ENCODE results near the gene NEURL1.

The NEURL1 gene, protein sequence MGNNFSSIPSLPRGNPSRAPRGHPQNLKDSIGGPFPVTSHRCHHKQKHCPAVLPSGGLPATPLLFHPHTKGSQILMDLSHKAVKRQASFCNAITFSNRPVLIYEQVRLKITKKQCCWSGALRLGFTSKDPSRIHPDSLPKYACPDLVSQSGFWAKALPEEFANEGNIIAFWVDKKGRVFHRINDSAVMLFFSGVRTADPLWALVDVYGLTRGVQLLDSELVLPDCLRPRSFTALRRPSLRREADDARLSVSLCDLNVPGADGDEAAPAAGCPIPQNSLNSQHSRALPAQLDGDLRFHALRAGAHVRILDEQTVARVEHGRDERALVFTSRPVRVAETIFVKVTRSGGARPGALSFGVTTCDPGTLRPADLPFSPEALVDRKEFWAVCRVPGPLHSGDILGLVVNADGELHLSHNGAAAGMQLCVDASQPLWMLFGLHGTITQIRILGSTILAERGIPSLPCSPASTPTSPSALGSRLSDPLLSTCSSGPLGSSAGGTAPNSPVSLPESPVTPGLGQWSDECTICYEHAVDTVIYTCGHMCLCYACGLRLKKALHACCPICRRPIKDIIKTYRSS

DNA sequence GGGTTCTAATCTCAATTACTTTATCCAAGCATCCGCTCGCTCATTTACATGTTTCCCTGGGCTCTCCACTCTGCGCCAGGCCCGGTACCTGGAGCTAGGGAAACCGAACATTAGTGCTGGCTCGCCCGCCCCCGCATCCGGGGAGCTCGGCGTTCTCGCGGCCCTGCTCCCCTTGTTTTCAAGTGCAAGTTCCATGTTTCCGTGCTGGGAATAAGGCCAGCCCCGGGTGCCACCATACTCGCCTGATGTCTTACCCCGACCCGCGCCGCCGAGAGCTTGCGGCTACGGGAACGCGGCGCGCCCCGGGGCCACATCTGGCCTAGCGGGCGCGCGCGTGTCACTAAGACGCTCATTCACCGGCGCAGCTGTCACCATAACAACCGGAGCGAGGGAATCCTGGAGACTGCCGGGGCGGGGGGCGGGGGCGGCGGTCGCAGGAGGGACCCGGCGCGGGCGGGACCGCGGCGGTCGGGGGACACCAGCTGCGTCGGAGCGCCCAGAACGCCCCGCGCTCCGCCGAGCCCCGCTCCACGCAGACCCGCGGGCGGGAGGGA is at the start of gene NEURL1:
NEURL1 (plus strand) TSS at position 344 of the 554 bp plus-strand sequence. CDS start 683 bp downstream, outside the sequence.
- DNase-seq: no peak

DNA sequence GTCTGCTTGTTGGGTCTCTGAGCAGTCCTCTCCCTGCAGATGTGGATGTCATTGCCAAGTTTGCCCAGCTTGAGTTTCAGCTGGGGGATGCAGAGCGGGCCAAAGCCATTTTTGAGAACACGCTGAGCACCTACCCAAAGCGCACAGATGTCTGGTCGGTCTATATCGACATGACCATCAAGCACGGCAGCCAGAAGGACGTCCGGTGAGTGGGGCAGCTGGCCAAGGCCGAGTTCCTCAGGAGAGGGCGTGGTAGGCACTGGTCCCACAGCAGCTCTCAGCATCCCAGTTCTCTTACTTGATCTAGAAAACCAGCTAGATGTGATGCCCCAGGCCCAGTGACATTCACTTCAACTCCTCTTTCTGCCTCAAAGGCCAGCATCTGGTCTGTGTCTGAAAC is 49.0 kb upstream of the NEURL1 start:
- DNase-seq: no peak

DNA sequence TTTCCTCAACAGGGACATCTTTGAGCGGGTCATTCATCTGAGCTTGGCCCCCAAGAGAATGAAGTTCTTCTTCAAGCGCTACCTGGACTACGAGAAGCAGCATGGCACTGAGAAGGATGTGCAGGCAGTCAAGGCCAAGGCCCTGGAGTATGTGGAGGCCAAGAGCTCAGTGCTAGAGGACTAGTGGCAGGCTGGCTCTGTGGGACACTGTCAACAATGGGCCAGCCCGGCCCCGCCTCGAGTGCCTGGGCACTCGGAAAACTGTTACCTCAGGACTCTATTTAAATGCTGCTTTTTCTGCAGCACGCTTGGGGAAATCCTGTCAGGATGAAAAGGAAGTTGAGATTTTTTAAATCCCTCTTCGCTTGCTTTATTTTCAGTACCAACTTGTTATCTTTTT is 48.1 kb upstream of the NEURL1 start:
- no peak for DNase-seq

DNA sequence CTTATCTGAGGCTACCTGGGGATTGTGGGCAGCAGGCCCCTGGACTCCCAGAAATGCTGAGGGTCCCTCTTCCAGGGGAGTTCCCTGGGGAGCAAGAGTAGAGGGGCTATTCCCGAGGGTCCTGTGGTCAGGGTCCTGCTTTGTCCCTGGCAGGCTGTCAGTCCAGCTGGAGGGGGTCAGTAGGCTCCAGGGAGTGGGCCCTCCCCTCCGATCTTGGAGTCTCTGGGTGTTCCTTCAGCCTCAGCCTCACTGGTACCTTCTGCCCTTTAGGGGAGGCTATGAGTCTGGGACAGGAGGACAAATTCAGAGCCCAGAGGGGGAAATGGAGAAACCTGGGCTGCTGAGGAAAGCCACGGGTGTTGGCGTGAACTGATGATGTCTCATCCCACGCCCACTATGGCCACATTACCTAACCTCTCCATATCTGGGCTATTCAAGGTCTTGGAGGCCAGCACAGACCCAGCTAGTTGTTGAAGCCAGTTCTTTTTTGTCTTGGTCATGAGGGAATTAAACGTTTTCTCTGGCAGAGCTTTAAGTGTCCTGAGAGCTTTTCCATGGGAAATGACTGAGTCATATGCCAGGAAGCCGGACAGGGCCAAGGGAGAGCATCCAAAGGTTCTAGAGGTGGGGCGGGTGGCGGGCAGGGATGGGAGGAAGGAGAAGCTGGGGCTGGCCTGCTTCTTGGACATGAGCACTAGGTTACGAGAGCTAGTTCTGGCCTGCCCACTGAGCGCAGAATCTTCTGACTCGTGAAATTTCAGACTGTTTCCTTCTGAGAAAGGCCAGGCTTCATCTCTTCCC is 47.5 kb upstream of the NEURL1 start:
- no peak for DNase-seq

DNA sequence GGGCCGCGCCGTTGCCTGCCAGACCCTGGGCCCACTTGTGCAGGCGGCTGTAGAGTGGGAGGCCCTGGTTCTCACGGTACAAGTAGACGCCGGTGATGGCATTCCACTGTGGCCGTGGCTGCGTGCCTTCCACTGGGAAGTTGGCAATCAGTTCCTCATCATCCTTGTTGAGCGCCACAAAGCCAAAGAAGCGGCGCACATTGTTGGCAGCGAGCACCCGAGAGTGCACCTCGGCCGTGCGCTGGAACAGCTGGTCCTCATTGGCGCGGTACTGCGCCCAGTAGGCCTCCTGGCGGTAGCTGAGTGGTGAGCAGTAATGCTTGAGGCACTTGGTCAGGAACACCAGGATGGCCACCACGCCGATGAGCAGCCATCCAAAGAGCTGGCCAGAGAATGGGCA is 46.3 kb upstream of the NEURL1 start:
- DNase-seq: no peak

DNA sequence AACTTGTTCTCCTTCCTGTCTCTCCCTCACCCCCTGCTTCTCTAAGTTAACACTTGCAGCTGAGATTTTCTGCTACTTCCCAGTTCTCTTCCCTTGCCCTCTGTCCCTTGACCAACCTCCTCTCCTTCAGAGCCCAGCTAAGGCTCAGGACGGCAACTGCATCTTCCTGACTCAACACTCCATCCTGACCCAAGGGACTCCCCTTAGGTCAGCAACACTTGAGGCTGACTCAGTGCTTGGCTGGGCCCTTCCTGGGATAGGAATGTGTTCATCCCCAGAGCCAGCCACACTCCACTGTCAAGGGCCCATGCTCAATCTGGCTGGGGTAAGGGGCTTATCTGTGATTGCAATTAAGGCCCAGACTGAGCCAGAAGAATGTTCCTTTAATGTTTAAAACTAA is 44.8 kb upstream of the NEURL1 start:
- no peak for DNase-seq

DNA sequence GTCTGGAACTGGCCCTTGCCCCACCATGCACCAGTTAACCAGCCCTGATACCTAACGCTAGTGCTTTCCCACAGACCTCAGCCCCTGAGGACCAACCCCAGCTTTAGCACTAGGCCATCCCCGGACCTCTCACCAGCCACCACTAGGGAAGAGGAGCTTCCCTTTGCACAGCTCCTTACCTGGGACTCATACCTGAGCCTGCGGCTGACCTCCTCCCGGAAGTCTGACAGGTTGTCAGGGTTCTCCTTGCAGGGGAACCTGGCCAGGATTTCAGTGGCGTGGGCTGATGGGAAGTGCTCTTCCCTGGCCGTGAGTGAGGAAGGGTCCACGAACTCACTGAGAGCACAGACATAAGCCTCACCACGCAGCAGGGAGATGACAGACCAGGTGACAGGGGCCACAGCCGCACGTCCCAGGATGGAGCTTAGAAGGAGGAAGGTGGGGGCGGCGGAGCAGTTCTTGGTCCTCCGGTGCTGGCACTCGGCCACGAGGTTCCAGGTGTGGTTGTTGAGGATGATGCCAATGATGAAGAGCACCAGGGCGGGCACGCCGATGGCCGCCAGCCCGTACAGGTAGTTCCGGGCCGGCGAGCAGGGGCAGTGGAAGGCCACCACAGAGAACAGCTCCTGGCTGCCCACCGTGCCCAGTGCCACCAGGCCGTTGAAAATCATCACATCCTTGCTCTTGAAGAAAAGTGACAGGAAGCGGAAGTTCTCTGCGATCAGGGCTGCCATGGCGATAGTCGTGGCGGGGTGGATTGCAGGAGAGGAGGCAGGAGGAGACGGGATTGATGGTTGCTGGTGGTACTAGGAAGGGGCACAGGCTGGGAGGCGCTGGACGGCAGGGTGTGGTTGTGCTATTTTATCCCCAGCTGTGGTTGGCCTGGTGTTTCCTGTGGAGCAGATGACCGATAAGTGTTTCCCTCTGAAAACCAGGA is 44.0 kb upstream of the NEURL1 start:
- DNase-seq: no peak

DNA sequence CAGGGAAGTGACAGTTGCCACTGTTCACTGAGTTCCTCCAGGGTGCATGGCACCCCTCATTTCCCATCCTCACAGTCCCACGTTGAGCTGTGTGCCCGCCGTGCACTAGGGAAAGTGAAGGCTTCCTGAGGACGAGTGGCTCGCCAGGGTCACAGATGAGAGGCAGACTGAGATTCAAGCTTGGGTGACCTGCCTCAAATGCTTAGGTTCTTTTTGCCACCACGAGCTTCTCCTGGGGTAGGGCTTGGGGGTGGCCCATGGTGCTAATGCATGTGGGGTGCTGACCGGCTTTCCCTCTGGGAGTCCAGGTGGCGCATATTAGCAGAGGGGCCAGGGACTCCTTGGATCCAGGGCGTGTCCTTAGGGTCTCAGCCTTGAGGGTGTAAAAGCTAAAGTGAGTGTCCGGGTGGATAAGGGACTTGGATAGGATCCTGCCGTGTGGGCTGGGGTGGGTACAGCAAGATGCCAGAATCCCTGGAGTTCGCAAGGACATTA is 43.3 kb upstream of the NEURL1 start:
- DNase-seq: no peak

DNA sequence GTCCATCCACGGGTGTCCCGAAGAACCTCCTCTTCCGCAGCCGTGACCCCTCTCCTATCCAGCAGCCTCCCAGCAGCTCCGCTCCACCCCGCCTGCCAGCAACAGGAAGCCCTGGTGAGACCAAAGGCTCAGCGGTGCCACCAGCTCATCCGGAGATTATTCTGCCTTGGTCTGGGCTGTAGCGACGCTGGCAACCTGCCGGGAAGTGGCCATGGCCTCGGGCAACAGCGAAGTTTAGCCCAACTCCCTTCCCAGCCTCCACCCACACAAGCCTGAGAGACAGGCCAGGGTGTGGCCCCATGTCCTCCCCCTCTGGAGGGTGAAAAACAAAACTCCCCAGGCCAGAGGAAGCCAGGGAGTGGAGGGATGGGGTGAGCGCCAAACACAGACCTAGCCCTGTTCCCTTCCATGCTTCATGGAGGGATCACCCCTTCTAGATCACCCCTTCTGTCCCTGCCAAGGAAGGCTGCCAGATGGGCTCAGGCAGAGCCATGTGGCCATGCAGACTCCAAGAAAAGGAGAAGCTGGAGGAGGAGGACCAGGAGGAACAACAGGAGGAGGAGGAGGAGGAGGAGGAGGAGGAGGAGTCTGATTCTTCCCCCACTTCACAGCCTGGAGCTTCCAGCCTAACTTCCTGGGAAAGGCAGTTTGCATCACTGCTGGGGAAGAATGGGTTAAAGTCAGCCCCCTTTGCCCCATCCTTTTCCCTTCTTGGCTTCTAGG is 42.3 kb upstream of the NEURL1 start:
- peak; percentile 43 for DNase-seq

DNA sequence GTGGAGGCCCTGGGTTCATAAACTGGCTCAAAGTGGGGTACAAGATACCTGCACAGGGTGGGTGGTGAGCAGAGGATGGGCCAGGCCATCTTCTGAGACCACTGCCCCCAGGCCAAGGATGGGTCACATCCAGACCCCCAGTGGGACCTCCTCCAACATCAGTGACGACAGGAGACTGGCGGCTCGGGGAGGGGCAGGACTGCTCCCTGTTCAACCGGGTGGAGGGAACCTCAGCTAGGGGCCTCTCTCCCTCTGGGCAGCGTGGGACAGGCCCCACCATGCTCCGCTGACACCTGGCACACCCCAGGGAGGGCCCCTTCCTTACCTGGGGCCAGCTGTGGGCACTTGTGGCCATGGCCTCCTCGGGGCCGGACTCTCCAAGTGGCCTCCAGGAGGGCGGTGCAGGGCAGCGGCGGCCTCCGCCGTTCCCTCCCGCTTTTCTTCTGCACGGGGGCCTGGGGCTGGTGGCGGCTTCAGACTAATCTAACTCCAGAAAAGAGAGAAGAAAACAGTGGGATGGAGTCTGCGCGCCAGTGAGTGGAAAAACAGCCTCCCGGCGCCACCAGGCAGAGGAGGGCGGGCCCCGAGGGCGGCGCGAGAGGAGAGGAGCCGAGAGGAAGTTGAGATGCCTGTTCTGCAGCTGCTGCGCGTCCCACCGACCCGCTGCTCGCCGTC is 41.5 kb upstream of the NEURL1 start, which contains the start of gene CALHM2:
CALHM2 (minus strand) TSS at position 540 of the 675 bp plus-strand sequence. CDS start 2,429 bp downstream, outside the sequence.
- peak; percentile 56 for DNase-seq

DNA sequence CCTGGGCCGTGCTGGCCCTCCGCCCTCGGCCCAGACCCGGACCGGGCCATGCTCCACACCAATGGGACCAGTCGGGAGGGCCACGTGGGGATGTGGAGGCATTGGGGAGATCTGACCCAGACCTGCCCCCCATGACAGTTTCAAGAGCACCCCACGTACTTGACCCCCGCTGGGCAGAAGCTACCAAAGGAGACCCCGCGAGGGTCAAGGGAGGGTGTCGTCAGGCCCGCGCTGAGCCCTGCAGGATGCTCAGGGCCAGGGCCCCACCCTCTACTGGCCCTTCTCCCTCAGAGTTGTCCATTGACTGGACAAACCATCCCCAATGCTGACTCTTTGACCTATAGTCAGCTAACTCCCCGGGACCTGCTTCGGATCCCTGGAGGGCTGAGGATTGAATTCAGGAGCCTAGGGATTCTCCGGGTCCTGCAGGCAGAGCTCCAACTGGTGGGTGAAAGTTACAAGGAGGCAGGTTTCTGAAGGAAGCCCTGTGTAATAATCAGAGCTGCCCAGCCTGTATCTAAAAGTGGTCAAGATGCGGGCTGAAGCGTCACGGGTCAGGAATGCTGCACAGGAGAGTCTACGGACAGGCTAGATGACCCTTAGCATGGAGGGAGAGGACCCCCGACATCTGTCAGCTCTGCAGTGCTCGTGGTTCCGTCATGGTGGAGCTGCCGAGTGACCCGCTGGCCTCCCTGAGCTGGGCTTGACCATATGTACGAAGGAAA is 40.8 kb upstream of the NEURL1 start:
- DNase-seq: no peak

DNA sequence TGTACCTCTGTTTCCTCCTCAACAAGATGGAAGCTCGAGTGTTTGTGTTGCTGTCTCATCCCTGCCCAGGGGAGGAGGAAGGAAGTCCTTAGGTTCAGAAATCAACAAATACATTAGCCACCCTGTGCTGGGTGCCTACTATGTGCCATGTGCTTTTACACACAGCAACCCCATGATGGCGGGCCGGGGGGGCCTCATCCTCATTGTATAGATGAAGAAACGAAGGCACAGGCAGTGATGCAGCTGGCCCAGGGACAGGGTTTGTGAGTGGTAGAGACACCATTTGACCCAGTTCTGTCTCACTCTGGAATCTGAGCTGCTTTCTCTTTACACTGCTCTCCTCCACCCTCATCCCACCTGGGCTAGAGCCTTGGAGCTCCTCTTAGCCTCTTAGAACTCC is 39.5 kb upstream of the NEURL1 start:
- DNase-seq: no peak

DNA sequence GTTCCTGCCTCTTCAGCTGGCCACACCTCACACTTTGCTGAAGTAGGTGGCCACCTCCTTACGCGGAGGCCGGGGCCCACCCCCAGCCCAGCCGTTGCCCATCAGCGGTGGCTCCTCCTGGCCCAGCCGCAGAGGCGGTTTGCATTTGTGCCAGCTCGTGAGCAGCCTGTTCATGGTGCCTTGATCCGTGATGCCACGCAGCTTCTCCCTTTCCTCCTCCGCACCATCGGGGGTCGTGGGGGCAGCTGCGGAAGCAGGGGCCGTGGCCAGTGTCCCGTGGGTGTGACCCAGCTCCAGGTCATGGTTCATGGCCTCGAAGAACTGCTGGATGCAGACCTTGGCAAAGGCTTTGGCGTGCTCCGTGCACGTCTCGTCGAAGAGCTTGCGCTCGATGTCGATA is 38.3 kb upstream of the NEURL1 start:
- DNase-seq: no peak

DNA sequence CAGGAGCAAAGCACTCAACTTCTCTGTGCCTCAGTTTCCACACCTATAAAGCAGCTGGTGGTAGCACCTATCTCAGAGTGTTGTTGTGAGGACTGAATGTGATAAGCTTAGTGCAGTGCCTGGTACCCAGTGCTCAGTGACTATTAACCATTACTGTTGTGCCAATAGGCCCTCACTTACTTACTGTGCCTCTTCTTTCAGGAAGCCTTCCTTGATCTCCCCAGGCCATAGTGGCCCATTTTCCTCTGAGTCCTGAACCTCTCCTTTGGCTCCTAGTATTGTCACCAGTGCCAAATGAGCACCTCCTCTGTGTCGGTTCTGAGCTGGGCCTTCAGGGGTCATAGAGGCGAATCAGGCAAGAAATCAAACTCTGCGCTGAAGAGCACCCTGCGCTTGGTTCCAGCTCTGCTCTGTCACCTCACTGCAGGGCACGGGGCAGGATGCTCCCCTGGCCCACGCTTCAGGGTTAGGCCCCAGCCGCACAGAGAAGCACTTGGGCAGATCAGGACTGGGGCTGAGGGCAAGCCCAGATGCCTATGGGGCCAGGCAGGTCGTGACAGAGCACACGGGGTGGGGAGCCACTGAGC is 37.3 kb upstream of the NEURL1 start:
- no peak for DNase-seq

DNA sequence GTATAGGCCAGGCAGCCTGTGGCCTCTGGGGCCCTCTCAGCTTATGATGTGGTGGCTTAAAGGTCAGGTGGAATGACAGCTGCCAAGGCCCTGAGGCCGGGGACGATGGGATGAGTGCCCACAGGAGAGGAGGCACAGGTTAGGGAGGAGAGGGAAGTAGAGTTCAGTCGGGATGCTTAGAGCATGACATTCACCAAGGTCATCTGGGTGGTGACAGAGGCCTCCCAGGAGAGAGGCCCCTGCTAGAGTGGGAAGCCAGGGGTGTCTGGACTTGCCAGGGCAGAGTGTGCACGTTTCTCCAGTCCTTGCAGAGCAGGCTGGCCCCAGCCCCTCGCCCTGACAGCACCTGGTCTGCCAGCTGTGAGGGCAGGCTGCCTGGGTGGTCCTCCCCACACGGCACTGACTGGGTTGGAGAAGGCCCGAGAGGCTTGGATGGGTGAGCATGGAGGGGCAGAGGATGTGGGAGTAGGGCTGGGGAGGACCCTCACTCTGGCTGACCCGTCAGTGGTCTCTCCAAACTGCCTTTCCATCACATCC is 36.3 kb upstream of the NEURL1 start:
- no peak for DNase-seq

DNA sequence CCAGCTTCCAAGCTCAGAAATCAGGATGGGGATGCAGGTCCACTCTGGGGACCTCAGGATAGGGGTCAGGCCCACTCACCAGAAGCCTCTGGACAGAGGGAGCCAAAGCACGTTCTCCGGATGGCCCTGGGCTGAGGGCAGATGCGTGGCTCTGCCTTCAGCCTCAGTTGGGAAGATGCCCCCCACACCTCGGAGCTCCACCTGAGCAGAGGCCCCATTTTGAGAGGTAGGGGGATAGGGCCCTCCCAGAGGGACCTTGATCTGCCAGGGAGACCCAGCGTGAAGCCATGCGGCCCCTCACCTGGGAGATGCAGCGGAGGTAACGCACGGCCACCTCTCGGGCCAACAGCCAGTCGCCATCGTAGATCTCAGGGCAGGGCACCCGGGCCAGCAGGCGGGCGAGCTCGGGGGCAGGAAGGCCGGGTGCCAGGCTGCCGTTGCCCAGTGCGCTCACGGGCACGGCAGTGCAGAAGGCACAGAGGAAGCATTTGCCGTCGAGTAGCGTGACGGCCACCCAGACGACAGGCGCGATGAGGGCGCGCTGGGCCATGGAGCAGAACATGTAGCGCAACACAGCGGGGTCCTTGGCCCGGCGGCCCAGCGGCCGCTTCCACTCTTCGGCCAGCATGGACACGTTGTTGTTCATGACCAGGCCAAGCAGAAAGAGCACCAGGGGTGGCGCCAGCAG is 35.5 kb upstream of the NEURL1 start:
- no peak for DNase-seq

DNA sequence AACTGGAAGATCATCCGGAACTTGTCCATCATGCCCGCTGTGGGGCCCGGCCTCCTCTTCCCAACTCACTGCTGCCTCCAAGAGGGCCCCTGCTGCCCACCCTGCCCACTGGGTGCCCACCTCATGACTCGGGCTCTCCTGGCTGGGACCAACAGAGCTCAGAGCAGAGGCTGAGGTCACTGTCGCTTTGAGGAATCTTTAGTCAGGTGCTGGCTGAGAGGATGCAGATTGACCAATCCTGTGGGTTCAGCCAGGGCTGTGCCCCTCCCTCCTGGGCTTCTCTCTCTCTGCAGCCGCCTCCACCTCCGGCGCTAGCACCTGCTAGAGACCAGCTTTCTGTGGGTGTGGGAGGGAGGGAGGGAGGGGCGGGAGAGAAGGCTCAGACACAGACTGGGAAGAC is 34.8 kb upstream of the NEURL1 start, which contains the start of gene CALHM1:
CALHM1 (minus strand) TSS at position 181 of the 400 bp plus-strand sequence; CDS start at position 32, 149 bp downstream.
- DNase-seq: no peak

DNA sequence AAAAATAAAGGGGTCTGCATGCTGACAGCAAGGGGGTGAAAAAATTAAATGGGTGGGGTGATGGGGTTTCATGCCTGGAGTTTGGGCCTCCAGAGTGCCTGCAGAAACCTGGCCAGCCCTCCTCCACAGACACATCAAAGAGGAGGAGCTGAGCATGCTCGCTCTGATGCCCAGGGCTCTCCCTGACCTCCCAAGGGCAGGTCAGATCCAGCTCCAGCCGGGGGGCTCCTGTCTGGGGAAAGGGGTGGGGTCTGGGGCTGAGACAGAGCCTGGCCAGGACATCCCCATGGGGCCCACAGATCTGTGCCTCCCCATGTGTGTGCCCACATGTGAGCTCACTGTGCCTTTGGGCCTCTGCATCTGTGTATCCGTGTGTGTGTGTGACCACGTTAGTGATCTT is 33.9 kb upstream of the NEURL1 start:
- DNase-seq: no peak

DNA sequence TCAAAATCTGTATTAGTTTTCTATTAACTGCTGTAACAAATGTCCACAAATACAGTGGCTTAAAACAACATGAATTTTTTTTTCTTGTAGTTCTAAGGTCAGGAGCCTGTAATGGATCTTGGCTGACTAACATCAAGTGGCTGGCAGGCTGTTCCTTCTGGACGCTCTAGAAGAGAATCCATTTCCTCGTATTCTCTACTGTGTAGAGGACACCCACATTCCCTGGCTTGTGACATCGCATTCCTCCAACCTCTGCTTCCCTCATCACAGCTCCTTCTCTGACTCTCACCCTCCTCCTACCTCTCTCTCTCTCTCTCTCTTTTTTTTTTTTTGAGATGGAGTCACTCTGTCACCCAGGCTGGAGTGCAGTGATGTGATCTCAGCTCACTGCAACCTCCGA is 30.0 kb upstream of the NEURL1 start:
- no peak for DNase-seq

All from activated CD4-positive, alpha-beta T cell treated with anti-CD3 and anti-CD28 coated beads, Interleukin-2, amount 50 U/mL, for 1 hour (primary cell).